ENCODE data around the gene CYP4F2.
"Not testable (repeated sequence)": the region's sequence is repeated elsewhere in the genome, so short reads cannot be mapped to it uniquely, and the experiment has no call there.

Gene CYP4F2

GRCh38 chr19:15902254-15902653 is 4.4 kb upstream of the CYP4F2 start:
- Histone ChIP-seq H2AFZ (no peak overlapping the region), H3K9ac (no peak overlapping the region), H3K36me3 (ENCODE audit: control insufficient read depth, insufficient read depth, low read length) (no peaks in the 10 kb centered on the region), H3K27me3 (ENCODE audit: control insufficient read depth, insufficient read depth, low read length) (no peaks in the 10 kb centered on the region), H3K4me2 (ENCODE audit: low read length) (no peak overlapping the region), H3K4me3 (ENCODE audit: low read depth, low read length) (no peak overlapping the region), H3K27ac (no peak overlapping the region), H3K9me3 (ENCODE audit: control insufficient read depth, low read length) (no peaks in the 10 kb centered on the region), H3K4me1 (no peaks in the 10 kb centered on the region), H3K79me2 (no peaks in the 10 kb centered on the region)
- no peak for TF ChIP-seq CTCF (IDR thresholded peaks at IDR 0.05)

GRCh38 chr19:15900504-15900903 is 2.6 kb upstream of the CYP4F2 start:
- Histone ChIP-seq H2AFZ (no peak overlapping the region), H3K36me3 (ENCODE audit: control insufficient read depth, insufficient read depth, low read length) (no peaks in the 10 kb centered on the region), H3K9ac (no peak overlapping the region), H3K9me3 (ENCODE audit: control insufficient read depth, low read length) (no peaks in the 10 kb centered on the region), H3K27me3 (ENCODE audit: control insufficient read depth, insufficient read depth, low read length) (no peaks in the 10 kb centered on the region), H3K4me2 (ENCODE audit: low read length) (no peak overlapping the region), H3K79me2 (no peaks in the 10 kb centered on the region), H3K4me1 (no peaks in the 10 kb centered on the region), H3K4me3 (ENCODE audit: low read depth, low read length) (no peak overlapping the region), H3K27ac (no peak overlapping the region)
- no peak for TF ChIP-seq CTCF (IDR thresholded peaks at IDR 0.05)

GRCh38 chr19:15900032-15900431 is 2.2 kb upstream of the CYP4F2 start:
- H3K4me1 ChIP-seq; H3K4me2 ChIP-seq (ENCODE audit: low read length); H3K79me2 ChIP-seq; H3K27me3 ChIP-seq (ENCODE audit: control insufficient read depth, insufficient read depth, low read length); H3K27ac ChIP-seq; H2AFZ ChIP-seq; H3K9ac ChIP-seq; H3K9me3 ChIP-seq (ENCODE audit: control insufficient read depth, low read length); H3K36me3 ChIP-seq (ENCODE audit: control insufficient read depth, insufficient read depth, low read length); H3K4me3 ChIP-seq (ENCODE audit: low read depth, low read length): not testable (repeated sequence)

GRCh38 chr19:15899561-15899960 is 1.7 kb upstream of the CYP4F2 start:
- not testable (repeated sequence) for H3K27ac ChIP-seq; H3K27me3 ChIP-seq (ENCODE audit: control insufficient read depth, insufficient read depth, low read length); H3K9ac ChIP-seq; H3K4me2 ChIP-seq (ENCODE audit: low read length); H2AFZ ChIP-seq; H3K4me3 ChIP-seq (ENCODE audit: low read depth, low read length); H3K4me1 ChIP-seq; H3K79me2 ChIP-seq; H3K9me3 ChIP-seq (ENCODE audit: control insufficient read depth, low read length); H3K36me3 ChIP-seq (ENCODE audit: control insufficient read depth, insufficient read depth, low read length)

GRCh38 chr19:15897026-15897737 is 692 bp downstream of the CYP4F2 start:
- no peaks in the 10 kb centered on the region for H3K36me3 ChIP-seq (ENCODE audit: control insufficient read depth, insufficient read depth, low read length)
- H3K9me3 ChIP-seq (ENCODE audit: control insufficient read depth, low read length): no peaks in the 10 kb centered on the region
- no peak overlapping the region for H3K4me2 ChIP-seq (ENCODE audit: low read length)
- H3K27ac ChIP-seq: no peak overlapping the region
- no peak overlapping the region for H2AFZ ChIP-seq
- no peaks in the 10 kb centered on the region for H3K4me1 ChIP-seq
- TF ChIP-seq CTCF (IDR thresholded peaks at IDR 0.05): no peak
- no peaks in the 10 kb centered on the region for H3K27me3 ChIP-seq (ENCODE audit: control insufficient read depth, insufficient read depth, low read length)
- no peaks in the 10 kb centered on the region for H3K79me2 ChIP-seq
- no peak overlapping the region for H3K4me3 ChIP-seq (ENCODE audit: low read depth, low read length)
- H3K9ac ChIP-seq: no peak overlapping the region

GRCh38 chr19:15895876-15896430 is 1.9 kb downstream of the CYP4F2 start:
- H3K79me2 ChIP-seq: no peaks in the 10 kb centered on the region
- no peak overlapping the region for H3K27ac ChIP-seq
- H3K9me3 ChIP-seq (ENCODE audit: control insufficient read depth, low read length): peaks cover 4% of the 10 kb centered on the region
- no peaks in the 10 kb centered on the region for H3K27me3 ChIP-seq (ENCODE audit: control insufficient read depth, insufficient read depth, low read length)
- H3K4me2 ChIP-seq (ENCODE audit: low read length): no peak overlapping the region
- no peaks in the 10 kb centered on the region for H3K36me3 ChIP-seq (ENCODE audit: control insufficient read depth, insufficient read depth, low read length)
- H3K4me1 ChIP-seq: no peaks in the 10 kb centered on the region
- no peak overlapping the region for H3K4me3 ChIP-seq (ENCODE audit: low read depth, low read length)
- H3K9ac ChIP-seq: no peak overlapping the region
- H2AFZ ChIP-seq: no peak overlapping the region
- TF ChIP-seq CTCF (IDR thresholded peaks at IDR 0.05): no peak
